ENCODE data around the gene ZNF469.

DNA sequence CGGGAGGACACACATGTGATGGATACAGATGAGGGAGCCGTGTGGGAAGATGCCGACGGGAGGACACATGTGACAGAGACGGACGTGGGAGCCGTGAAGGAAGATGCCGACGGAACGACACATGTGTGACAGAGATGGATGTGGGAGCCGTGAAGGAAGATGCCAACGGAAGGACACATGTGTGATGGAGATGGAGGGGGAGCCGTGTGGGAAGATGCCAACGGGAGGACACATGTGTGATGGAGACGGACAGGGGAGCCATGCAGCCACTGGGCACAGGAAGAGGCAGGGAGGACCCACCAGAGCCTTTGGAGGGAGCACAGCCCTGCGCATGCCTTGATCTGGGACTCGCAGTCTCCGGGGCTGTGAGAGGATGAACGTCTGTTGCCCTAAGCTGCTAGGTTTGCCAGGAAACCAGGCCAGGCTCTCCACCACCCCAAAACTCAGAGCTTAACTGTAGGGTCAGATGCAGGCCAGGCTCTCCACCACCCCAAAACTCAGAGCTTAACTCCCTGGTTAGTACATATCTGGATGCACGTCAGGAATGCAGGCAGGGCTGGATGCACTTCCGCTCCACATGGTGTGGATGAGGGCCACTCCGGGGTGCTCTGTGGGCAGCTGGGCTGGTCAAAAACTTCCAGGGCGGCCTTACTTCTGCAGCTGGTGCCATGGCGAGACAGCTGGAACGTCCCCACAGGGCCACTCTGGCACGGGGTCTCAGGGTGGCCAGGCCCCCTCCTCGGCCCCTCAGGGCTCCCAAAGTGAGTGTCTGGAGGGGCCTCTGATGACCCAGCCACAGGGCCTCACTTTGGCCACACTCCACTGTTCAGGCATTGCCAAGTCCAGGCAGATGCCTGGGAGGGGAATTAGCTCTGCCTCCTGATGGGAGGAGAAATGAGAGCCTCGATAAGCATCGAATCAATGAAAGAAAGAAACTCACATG, 47.7 kb upstream of the ZNF469 start:
- TF ChIP-seq, protein P1, sequence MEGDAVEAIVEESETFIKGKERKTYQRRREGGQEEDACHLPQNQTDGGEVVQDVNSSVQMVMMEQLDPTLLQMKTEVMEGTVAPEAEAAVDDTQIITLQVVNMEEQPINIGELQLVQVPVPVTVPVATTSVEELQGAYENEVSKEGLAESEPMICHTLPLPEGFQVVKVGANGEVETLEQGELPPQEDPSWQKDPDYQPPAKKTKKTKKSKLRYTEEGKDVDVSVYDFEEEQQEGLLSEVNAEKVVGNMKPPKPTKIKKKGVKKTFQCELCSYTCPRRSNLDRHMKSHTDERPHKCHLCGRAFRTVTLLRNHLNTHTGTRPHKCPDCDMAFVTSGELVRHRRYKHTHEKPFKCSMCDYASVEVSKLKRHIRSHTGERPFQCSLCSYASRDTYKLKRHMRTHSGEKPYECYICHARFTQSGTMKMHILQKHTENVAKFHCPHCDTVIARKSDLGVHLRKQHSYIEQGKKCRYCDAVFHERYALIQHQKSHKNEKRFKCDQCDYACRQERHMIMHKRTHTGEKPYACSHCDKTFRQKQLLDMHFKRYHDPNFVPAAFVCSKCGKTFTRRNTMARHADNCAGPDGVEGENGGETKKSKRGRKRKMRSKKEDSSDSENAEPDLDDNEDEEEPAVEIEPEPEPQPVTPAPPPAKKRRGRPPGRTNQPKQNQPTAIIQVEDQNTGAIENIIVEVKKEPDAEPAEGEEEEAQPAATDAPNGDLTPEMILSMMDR (IDR thresholded peaks at IDR 0.05), result no peak
- no peak for TF ChIP-seq POLR2A (IDR thresholded peaks at IDR 0.05)

Measured in gastroesophageal sphincter (tissue), 3 donors.